Loucy (cell line): ENCODE measurements around the gene ALKBH8.
"Not testable (repeated sequence)": the region's sequence is repeated elsewhere in the genome, so short reads cannot be mapped to it uniquely, and the experiment has no call there.

Source experiments
- CTCF ChIP-seq: fragments of 200-600 bp; sonication (generic); conservative IDR thresholded peaks from 2 replicates; pipeline ENCODE4 v1.5.1; 2014; ENCODE audit warnings: mild to moderate bottlenecking, antibody characterized with exemption, low read length
- EZH2phosphoT487 ChIP-seq: fragments of 200-600 bp; IDR thresholded peaks from 2 replicates; pipeline ENCODE4 v1.6.1; 2018; ENCODE audit warnings: antibody characterized with exemption, mild to moderate bottlenecking, moderate library complexity, borderline replicate concordance

GRCh38 chr11:107537155-107537554 is 28.4 kb downstream of the ALKBH8 start:
- not testable (repeated sequence) for TF ChIP-seq CTCF, EZH2phosphoT487
